Middle frontal gyrus (tissue), 1 donor: ENCODE results near the gene SLC35D2.
A peak's percentile ranks its signal among the peaks of the same experiment; 100 is the strongest.
"Not testable (repeated sequence)": the region's sequence is repeated elsewhere in the genome, so short reads cannot be mapped to it uniquely, and the experiment has no call there.

Experiments
- DNase-seq: peaks from one replicate; pipeline ENCODE4 v3.0.0-alpha.2; 2015; ENCODE audit warnings: low spot score; ENCODE audit errors: extremely low spot score

Gene SLC35D2

GRCh38 chr9:96361668-96362067 is 21.8 kb downstream of the SLC35D2 start:
- DNase-seq, result no peak

- DNase-seq, result no peak
These were observed 22.5 kb downstream of the SLC35D2 start for GRCh38 chr9:96360976-96361375.

- DNase-seq, result not testable (repeated sequence)
These were observed 23.0 kb downstream of the SLC35D2 start for GRCh38 chr9:96360523-96360922.

- peak; percentile 48 for DNase-seq
These were observed 32.6 kb downstream of the SLC35D2 start for GRCh38 chr9:96350866-96351265.

GRCh38 chr9:96348261-96348660 is 35.2 kb downstream of the SLC35D2 start:
- DNase-seq, result no peak

GRCh38 chr9:96345551-96345950 is 38.0 kb downstream of the SLC35D2 start:
- DNase-seq, result no peak

- DNase-seq, result no peak
These were observed 38.9 kb downstream of the SLC35D2 start for GRCh38 chr9:96344458-96345180.

GRCh38 chr9:96343515-96344360 is 39.8 kb downstream of the SLC35D2 start:
- no peak for DNase-seq

- no peak for DNase-seq
These were observed 40.8 kb downstream of the SLC35D2 start for GRCh38 chr9:96342571-96343245.

- DNase-seq, result no peak
These were observed 42.8 kb downstream of the SLC35D2 start for GRCh38 chr9:96340707-96341106.

- no peak for DNase-seq
These were observed 45.2 kb downstream of the SLC35D2 start for GRCh38 chr9:96338299-96338698.

- DNase-seq, result no peak
These were observed 49.6 kb downstream of the SLC35D2 start for GRCh38 chr9:96333958-96334357.

- no peak for DNase-seq
These were observed 52.1 kb downstream of the SLC35D2 start for GRCh38 chr9:96331236-96331947.

GRCh38 chr9:96327694-96328352 is 55.7 kb downstream of the SLC35D2 start:
- peak; percentile 39 for DNase-seq

- no peak for DNase-seq
These were observed 60.3 kb downstream of the SLC35D2 start for GRCh38 chr9:96323169-96323568.

GRCh38 chr9:96322736-96323135 is 60.8 kb downstream of the SLC35D2 start:
- not testable (repeated sequence) for DNase-seq

- DNase-seq, result not testable (repeated sequence)
These were observed 61.3 kb downstream of the SLC35D2 start for GRCh38 chr9:96322210-96322609.

GRCh38 chr9:96321515-96321914 is 62.0 kb downstream of the SLC35D2 start:
- DNase-seq, result no peak

- DNase-seq, result no peak
These were observed 62.7 kb downstream of the SLC35D2 start for GRCh38 chr9:96320749-96321280.

- DNase-seq, result no peak
These were observed 64.5 kb downstream of the SLC35D2 start for GRCh38 chr9:96318921-96319565.
